Measurements from ENCODE around the gene RORC.
A peak's percentile ranks its signal among the peaks of the same experiment; 100 is the strongest.

RORC gene

GRCh38 chr1:151849126-151849525 lies 17.5 kb upstream of the RORC start:
- TF ChIP-seq ZC3H10 (CRISPR knock-in tag; IDR thresholded peaks at IDR 0.05), result no peak
- TF ChIP-seq PATZ1 (CRISPR knock-in tag; IDR thresholded peaks at IDR 0.05; ENCODE audit: borderline replicate concordance), result no peak
- TF ChIP-seq ZFP3 (CRISPR knock-in tag; IDR thresholded peaks at IDR 0.05), result no peak
- TF ChIP-seq RARB (CRISPR knock-in tag; IDR thresholded peaks at IDR 0.05), result no peak
- no peak for TF ChIP-seq ISL1 (CRISPR knock-in tag; IDR thresholded peaks at IDR 0.05)
- TF ChIP-seq BACH2 (CRISPR knock-in tag; IDR thresholded peaks at IDR 0.05; ENCODE audit: borderline replicate concordance), result no peak
- no peak for TF ChIP-seq PPARA (CRISPR knock-in tag; IDR thresholded peaks at IDR 0.05; ENCODE audit: borderline replicate concordance)
- TF ChIP-seq ARNTL (CRISPR knock-in tag; IDR thresholded peaks at IDR 0.05; ENCODE audit: borderline replicate concordance, low read depth), result no peak
- no peak for TF ChIP-seq TCF4 (CRISPR knock-in tag; IDR thresholded peaks at IDR 0.05; ENCODE audit: borderline replicate concordance)
- no peak for TF ChIP-seq ZNF565 (CRISPR knock-in tag; conservative IDR thresholded peaks at IDR 0.05; ENCODE audit: low read depth)
- TF ChIP-seq CREB5 (CRISPR knock-in tag; IDR thresholded peaks at IDR 0.05; ENCODE audit: low read depth), result no peak
- no peak for TF ChIP-seq POU6F1 (CRISPR knock-in tag; IDR thresholded peaks at IDR 0.05; ENCODE audit: borderline replicate concordance, low read depth)
- no peak for TF ChIP-seq ZFP30 (CRISPR knock-in tag; IDR thresholded peaks at IDR 0.05)
- TF ChIP-seq ESRRG (CRISPR knock-in tag; IDR thresholded peaks at IDR 0.05), result no peak
- TF ChIP-seq TSHZ2 (CRISPR knock-in tag; IDR thresholded peaks at IDR 0.05), result no peak
- no peak for TF ChIP-seq OSR1 (CRISPR knock-in tag; IDR thresholded peaks at IDR 0.05)
- ATAC-seq, result no peak

- TF ChIP-seq OSR1 (CRISPR knock-in tag; IDR thresholded peaks at IDR 0.05) (no peak), ARNTL (CRISPR knock-in tag; IDR thresholded peaks at IDR 0.05; ENCODE audit: borderline replicate concordance, low read depth) (no peak), TCF4 (CRISPR knock-in tag; IDR thresholded peaks at IDR 0.05; ENCODE audit: borderline replicate concordance) (peak; percentile 57; the same call in 1 of the 2 replicates), PATZ1 (CRISPR knock-in tag; IDR thresholded peaks at IDR 0.05; ENCODE audit: borderline replicate concordance) (no peak), CSRNP3 (CRISPR knock-in tag; IDR thresholded peaks at IDR 0.05) (no peak)
- peak; percentile 22; the same call in 2 of the 3 replicates for ATAC-seq
These were observed 16.4 kb upstream of the RORC start for GRCh38 chr1:151847867-151848596.

Data from SK-N-SH treated with all-trans-retinoic acid at 6 μM for 48 hours (cell line).